DMS79 (cell line): ENCODE data around the gene POMC.
"Not testable (repeated sequence)": the region's sequence is repeated elsewhere in the genome, so short reads cannot be mapped to it uniquely, and the experiment has no call there.

Experiments
- DNase-seq: peaks from one replicate; lab custom pipeline; 2025; lab: John Stamatoyannopoulos, UW

Gene POMC

DNA sequence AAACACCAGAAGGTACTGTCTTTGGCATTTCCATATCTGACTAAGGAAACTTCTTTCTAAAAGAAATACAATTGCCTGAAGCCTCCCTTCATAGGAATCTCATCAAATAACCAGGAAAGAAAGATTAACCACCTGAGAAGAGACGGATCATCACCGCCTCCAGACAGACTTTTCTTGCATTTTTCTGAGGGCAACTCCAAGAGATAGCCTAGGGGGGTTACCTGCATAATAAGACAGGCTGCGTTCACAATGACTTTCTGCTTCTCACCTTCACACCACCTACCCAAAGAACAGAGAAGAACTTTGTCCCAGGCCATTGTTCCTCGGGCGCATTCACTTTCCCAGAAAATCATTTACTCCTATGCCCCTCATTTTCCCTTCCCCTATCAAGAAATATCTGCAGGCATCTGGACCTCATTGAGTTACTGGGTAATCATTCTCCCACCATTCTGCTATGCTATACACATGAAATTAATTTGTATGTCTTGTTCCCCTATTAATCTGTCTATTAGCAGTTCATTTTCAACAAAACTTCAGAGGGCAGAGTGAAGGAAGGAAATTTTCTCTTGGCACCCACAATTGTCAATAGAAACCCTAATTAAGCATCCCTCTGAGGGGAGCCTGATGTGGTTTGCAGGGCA lies 8.3 kb upstream of the POMC start:
- DNase-seq, result no peak

DNA sequence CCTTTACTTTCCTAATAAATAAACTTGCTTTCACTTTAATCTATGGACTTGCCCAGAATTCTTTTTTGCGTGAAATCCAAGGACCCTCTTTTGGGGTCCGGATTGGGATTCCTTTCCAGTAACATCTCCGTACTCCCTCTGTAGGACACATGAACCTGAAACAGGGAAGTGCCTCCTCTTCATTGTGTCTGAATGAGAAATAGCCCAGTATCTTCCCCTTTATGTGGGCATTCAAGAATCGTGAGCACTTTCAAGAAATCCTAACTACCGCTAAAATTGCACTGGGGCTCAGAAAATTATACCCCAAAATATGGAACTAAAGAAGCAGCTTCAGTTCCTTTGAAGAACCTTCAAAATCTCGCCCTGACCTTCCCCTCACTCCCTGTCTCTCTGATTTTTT lies 7.8 kb upstream of the POMC start:
- no peak for DNase-seq

GRCh38 chr2:25174192-25174861 lies 5.9 kb upstream of the POMC start:
- no peak for DNase-seq

- no peak for DNase-seq
These were observed 5.3 kb upstream of the POMC start for GRCh38 chr2:25173719-25174118.

GRCh38 chr2:25170888-25171287 lies 2.5 kb upstream of the POMC start:
- DNase-seq, result no peak

GRCh38 chr2:25169073-25169470 lies 692 bp upstream of the POMC start:
- no peak for DNase-seq

DNA sequence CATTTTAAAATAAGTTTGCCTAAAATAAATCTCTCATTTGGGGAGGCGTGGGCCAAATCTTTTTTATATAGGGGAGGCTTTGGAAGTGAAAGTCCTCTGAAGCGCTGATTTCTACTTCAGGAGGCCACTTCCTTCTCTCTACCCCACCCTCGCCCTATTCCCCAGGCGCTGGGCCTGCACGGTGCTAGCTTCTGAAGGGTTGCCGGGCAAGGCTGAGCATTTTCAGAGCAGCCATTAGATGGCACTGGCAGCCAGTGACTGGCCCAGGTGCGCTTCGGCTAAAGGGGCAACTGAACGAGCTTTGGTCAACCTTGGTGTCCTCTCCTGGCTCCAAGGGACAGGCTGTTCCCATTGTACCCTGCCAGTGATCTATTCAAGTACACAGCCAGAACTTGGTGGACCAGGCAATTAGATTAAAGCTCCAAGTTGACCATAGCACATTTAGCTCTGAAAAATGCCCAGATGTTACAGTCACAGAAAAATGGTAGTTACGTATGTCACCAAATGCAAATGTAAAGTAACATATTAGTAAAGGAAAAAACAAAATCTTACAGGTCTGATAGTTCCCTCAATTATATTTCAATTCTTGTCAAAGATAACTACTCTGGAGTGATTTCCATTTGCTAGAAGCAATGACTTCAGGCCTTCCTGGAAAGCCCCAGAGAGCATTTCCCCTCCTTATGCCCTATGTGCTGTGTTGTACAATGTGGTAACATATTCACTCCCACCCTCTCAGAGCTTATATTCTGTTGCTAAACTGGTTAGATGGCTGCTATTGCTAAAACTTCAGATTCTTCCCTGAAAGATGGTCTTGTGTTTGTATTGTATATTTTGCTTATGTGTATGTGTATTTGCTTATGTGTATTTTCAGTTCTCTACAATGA lies 2.1 kb downstream of the POMC start:
- peak; percentile 63 for DNase-seq

DNA sequence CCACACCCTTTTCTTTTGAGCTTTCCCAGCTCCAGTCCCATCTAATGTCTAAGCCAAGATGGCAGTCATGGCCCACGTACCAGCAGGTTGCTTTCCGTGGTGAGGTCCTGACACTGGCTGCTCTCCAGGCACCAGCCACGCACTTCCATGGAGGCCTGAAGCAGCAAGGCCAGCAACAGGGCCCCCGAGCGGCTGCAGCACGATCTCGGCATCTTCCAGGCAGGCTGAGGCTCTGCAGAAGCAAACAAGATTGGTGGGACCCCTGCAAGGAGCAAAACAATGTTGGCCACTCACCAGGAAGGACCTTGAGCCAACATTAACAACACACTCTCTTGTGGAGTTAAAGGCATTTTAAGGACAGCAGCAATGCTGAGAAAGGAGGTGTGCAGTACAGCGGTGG lies 3.8 kb downstream of the POMC start:
- no peak for DNase-seq

DNA sequence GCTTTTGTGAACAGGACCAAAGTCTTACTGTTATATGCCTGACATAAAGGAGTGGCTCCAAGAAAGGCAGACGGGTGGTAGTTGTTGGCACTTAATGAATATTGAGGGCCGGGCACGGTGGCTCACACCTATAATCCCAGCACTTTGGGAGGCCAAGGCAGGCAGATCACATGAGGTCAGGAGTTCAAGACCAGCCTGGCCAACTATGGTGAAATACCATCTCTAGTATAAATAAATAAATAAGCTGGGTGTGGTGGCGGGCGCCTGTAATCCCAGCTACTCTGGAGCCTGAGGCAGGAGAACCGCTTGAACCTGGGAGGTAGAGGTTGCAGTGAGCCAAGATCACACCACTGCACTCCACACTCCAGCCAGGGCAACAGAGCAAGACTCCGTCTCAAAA lies 6.3 kb downstream of the POMC start:
- DNase-seq, result not testable (repeated sequence)

DNA sequence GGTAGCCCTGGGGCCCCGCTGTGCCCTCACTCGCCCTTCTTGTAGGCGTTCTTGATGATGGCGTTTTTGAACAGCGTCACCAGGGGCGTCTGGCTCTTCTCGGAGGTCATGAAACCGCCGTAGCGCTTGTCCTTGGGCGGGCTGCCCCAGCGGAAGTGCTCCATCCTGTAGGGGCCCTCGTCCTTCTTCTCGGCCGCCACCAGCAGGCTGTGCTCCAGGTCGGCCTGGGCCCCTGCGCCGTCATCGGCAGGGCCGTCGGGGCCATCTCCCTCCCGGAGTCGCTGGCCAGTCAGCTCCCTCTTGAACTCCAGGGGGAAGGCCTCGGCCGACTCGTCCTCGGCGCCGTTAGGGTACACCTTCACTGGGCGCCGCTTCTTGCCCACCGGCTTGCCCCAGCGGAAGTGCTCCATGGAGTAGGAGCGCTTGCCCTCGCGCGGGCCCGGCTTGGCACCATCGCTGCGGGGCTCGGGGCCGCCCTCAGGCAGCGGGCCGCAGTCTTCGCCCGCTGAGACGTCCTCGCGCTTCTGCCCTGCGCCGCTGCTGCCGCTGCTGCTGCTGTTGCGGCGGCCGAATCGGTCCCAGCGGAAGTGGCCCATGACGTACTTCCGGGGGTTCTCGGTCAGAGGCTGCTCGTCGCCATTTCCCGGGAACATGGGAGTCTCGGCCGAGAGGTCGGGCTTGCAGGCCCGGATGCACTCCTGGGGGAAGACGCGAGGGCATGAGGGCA lies 7.2 kb downstream of the POMC start:
- DNase-seq, result no peak

DNA sequence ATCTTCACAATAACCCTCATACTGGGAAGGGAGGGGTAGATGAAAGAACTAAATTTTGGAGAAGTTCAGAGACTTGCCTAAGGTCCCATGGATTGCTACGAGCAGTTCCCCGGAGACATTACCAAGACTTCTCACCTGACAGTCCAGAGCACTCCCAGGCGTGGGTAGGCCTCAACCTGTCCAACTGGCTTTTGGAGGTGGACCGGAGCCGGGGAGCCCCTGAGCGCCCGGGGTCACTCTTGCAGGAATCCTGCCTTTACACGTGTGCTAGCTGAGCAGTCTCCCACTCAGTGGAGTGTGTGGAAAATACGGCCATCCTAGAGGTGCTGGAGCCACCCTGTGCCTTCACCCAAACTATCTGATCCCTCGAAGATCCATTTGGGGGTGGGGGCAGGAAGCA lies 8.0 kb downstream of the POMC start:
- no peak for DNase-seq

DNA sequence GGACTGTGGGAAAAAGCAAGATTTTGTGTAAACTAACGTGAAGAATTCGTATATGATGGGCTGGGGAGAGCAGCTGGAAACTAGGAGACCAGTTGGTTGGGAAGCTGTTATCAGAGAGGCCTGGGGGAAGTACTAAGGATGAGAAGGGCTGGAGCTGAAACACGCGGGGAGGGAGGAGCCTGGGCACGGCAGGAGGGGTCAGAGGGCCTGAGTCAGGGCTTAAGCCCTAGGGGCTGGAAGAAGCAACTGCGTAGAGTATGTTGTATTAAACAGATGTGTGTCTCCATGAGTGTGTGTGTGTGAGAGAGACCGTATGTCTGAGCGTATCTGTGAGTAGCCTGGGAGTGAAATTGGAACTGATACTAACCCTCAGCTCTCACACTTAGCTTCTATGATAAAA lies 8.4 kb downstream of the POMC start:
- no peak for DNase-seq

DNA sequence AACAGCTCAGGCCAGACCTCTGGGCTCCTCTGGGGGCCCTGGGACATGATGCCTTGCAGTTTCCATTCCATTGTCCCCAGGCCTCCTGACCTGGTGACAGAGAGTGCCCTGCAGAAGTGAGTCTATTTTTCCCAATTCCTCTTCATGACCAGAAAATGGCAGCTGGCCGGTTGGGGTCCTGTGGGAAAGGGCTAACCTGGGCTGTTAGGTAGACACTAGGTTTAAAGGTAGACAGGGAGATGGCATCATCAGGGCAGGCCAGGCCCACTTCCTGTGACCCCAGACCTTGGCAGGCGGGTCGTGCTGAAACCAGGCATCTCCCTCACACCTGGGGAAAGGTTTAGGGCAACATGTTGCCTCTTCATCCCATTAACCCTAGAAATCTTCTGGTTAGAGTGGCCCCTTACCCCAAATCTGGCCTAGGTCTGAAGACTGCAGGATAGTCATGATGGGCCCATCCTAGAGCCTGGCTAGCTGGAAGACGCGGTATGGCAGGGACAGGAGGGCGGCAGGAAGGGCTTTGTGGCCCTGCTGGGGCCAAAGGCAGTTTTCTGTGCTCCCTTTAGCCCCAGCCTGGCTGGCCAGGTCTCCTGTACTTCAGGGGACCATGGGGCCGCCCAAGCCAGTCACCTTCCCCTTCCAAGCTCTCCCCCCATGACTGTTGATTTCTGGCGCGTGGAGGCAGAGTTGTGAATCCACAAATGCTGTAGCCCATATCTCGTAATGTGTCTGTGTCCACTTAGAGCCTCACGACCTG lies 10.1 kb downstream of the POMC start:
- no peak for DNase-seq

DNA sequence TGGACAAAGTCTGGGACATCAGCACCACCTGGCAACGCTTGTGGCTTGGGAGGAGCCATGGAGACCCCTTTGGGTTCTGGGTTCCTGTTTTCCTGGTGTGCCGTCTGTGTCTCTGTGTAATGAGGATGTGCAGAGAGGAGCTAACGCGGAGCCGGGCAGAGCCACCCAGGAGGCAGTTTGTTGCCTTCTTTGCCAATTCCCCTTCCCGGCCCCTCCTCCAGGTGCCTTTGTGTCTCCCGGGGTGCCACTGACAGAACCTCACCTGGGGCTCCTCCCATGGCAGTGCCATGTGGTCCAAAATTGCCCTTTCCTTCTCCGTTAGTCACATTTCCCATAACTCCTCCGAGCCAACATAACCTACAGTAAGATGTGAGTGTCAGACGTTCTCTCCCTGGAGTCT lies 13.0 kb downstream of the POMC start:
- DNase-seq, result no peak

DNA sequence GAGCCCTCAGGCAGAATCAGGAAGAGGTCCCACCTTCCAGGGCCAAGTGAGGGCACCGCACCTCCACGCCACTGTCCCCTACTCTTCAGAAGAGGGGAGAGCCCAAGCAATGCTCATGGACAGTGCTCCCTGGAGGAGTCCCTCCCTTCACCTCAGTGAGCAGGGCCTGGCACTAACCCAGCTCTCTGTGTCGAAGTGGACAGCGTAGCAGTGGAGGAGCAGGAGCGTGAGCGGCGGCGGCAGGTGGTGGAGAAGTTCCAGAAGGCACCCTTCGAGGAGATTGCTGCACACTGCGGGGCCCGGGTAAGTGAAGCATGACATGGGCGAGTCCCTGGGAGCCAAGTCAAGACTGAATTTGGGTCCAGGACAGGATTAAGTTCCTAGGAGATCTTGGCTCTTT lies 16.7 kb downstream of the POMC start:
- DNase-seq, result no peak

GRCh38 chr2:25150993-25151392 lies 17.4 kb downstream of the POMC start:
- not testable (repeated sequence) for DNase-seq

DNA sequence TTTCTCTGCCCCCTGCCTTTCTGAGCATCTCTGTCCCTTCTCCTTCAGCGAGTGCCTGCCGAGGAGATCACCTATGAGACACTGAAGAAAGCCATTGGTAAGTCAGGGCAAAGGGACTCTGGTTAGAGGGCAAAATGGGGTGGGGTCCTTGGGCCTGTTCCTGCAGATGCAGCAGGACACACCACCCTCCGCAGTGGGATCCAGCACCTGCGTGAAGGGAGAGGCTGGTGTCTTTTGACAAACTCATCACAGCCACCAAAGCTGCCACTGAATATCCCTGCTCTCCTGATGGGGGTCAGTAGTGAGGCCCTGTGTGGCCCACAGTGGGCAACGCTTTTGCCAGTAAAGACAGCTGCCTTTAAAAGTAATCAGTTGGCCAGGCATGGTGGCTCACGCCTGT lies 18.7 kb downstream of the POMC start:
- DNase-seq, result no peak

DNA sequence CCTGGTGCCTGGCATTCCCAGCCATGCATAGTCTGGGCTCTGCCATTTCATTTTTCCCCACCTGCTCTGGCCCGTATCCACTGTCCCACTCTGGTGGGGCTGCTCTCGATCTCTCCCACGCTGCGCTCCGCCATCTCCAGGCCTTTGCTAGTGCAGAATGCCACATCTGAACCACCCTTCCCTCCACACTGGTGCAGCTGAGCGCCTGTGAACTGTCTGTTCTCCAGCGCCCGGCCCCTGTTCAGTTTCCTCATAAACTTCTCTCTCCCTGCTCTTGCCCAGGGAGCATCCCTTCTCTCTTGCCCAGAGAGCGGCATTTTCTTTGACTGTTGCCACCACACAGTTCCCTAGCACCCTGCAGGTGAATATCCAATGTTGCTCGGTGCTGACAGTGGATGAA lies 21.5 kb downstream of the POMC start:
- no peak for DNase-seq

DNA sequence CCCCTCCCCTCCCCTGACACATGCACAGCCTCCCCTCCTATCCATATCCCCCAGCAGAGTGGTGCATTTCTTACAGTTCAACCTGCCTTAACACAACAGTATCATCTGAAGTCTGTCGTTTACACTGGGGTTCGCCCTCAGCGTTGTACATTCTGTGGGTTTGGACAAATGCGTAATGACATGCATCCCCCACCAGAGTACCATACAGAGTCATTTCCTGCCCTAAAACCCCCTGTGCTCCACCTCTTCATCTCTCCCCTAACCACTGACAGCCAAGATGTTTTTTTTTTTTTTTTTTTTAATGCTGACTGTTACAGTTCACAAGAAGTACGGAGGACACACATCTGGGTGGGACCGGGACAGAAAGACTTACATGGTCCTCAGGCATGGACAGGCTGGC lies 22.6 kb downstream of the POMC start:
- DNase-seq, result no peak

DNA sequence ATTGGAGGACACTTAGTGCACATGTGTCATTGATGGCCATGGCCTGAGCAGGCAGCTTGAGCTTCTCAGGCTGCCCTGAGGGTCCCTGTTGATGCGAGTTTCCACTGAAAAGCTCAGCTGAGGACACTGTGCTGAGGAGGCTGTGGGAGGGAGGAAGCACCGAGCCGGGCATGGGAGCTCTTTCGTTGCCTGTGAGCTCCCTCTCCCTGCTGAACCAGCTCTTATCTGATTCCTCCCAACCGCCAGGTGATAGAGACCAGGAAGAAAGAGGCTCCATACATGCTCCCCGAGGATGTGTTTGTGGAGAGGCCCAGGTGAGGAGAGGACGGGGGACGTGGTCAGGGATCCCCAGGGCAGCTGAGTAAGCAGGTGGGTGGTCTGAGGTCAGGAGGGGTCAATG lies 27.3 kb downstream of the POMC start:
- no peak for DNase-seq

GRCh38 chr2:25140535-25140934 lies 27.8 kb downstream of the POMC start:
- not testable (repeated sequence) for DNase-seq

DNA sequence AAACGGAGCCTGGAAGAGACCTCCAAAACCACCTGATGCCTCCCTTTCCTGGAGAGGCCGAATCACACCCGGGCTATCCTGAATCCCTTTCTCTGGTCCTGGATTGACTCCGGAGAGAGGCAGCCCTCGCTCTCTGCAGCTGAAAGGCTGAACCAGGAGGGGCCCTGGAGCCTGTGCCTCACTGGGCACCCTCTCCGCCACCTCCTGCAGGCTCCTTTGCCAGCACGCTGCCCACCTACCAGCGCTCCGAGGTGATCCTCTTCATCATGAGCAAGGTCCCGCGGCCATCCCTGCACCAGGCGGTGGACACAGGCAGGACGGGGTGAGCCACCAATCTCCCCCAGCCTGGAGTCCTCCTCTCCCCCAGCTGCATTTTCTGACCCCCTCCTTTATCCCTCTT lies 35.7 kb downstream of the POMC start:
- DNase-seq, result no peak
